ENCODE data around the gene XK. TPM values are rescaled to one million over a fixed set of nuclear protein-coding genes. Genes with fewer than 3 reads are reported as not detected.
A peak's percentile ranks its signal among the peaks of the same experiment; 100 is the strongest.

The XK gene
- total and polyA plus RNA-seq, 2 donors (not counting 1 experiment from before 2014, with no cell fraction given), result 0.15 to 0.30 TPM

DNA sequence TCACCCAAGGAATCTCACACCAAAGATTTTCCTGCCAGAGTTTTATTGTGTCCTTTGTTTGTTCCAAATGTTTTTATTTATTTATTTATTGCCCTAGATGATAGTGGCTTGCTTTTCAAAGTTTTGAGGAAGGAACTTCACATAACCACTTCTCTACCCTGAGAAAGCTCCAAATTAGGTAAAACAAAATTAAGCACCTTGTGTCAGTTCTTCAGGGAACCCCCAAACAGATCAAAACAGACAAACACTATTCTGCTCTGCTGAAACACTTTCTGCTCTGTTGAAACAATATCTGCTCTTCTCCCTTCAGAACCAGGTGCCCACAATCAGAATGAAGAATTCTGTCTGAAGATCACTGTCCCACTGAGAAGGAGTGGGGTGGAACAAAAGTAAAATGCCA is 77.8 kb downstream of the XK start:
- no peaks in the 10 kb centered on the region for H3K27me3 ChIP-seq (replicated peaks in 1 of 4; ENCODE audit: control extremely low read depth in 1 of 4, control insufficient read depth in 3 of 4, insufficient read depth in 4 of 4, low read length in 3 of 4)
- peak overlapping the region; percentile 47 for H3K4me2 ChIP-seq (replicated peaks; ENCODE audit: low read depth, low read length, poor library complexity, severe bottlenecking)
- H3K4me1 ChIP-seq (ENCODE audit: control insufficient read depth in 2 of 2, insufficient read depth in 2 of 2, low read length in 2 of 2), result peaks cover 60 to 73% of the 10 kb centered on the region in 2 donors
- POLR2A ChIA-PET, result interaction anchor here (0.7 kb wide), 1 partner anchor 8 kb away, joined by 3 read pairs; no protein-coding TSS in a partner anchor
- DNase-seq (peak; percentile 51), ATAC-seq (ENCODE audit: low read depth) (peak; percentile 69)
- Mint-ChIP-seq H3K27me3 (no peaks in the 10 kb centered on the region), H3K27ac (peak overlapping the region; percentile 90), H3K4me3 (peak overlapping the region; percentile 37), H3K9me3 (ENCODE audit: insufficient read depth) (peaks cover under 1% of the 10 kb centered on the region), H3K4me1 (peaks cover 64% of the 10 kb centered on the region)
- H4K20me1 ChIP-seq (ENCODE audit: control insufficient read depth, insufficient read depth, low read length, poor library complexity, severe bottlenecking), result no peaks in the 10 kb centered on the region
- CTCF ChIA-PET, result interaction anchor here (1.0 to 2.1 kb wide), 6 partner anchors 8 to 61 kb away, joined by 3 to 6 read pairs (median 4); no protein-coding TSS in a partner anchor
- H2AFZ ChIP-seq (ENCODE audit: insufficient read depth, low read depth, low read length, poor library complexity, severe bottlenecking), result peak overlapping the region; percentile 11
- peak overlapping the region; percentile 15 for H3K9ac ChIP-seq (ENCODE audit: low read length)
- no peaks in the 10 kb centered on the region for H3K36me3 ChIP-seq (replicated peaks in 1 of 2; ENCODE audit: control extremely low read depth in 1 of 2, control insufficient read depth in 1 of 2, extremely low read depth in 1 of 2, insufficient read depth in 2 of 2, low read length in 1 of 2)
- no peaks in the 10 kb centered on the region for H3K79me2 ChIP-seq (ENCODE audit: control insufficient read depth, insufficient read depth, low read length)
- peak overlapping the region; percentile 80 to 85 for H3K27ac ChIP-seq (ENCODE audit: low read length in 2 of 2)
- intact Hi-C loops (cut with micrococcal nuclease), result no loop called here
- H3K9me3 ChIP-seq (ENCODE audit: control extremely low read depth in 1 of 3, control insufficient read depth in 2 of 3, insufficient read depth in 1 of 3, low read length in 2 of 3), result no peaks in the 10 kb centered on the region
- H3K4me3 ChIP-seq (ENCODE audit: control extremely low read depth in 1 of 5, extremely low read depth in 1 of 5, insufficient read depth in 1 of 5, low read depth in 2 of 5, low read length in 4 of 5), result no peak overlapping the region
- no peak for TF ChIP-seq EZH2 (IDR thresholded peaks at IDR 0.05; ENCODE audit: borderline replicate concordance, insufficient read depth, low read depth, low read length, poor library complexity, severe bottlenecking)
- TF ChIP-seq, protein P1, sequence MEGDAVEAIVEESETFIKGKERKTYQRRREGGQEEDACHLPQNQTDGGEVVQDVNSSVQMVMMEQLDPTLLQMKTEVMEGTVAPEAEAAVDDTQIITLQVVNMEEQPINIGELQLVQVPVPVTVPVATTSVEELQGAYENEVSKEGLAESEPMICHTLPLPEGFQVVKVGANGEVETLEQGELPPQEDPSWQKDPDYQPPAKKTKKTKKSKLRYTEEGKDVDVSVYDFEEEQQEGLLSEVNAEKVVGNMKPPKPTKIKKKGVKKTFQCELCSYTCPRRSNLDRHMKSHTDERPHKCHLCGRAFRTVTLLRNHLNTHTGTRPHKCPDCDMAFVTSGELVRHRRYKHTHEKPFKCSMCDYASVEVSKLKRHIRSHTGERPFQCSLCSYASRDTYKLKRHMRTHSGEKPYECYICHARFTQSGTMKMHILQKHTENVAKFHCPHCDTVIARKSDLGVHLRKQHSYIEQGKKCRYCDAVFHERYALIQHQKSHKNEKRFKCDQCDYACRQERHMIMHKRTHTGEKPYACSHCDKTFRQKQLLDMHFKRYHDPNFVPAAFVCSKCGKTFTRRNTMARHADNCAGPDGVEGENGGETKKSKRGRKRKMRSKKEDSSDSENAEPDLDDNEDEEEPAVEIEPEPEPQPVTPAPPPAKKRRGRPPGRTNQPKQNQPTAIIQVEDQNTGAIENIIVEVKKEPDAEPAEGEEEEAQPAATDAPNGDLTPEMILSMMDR (IDR thresholded peaks at IDR 0.05), result no peak

DNA sequence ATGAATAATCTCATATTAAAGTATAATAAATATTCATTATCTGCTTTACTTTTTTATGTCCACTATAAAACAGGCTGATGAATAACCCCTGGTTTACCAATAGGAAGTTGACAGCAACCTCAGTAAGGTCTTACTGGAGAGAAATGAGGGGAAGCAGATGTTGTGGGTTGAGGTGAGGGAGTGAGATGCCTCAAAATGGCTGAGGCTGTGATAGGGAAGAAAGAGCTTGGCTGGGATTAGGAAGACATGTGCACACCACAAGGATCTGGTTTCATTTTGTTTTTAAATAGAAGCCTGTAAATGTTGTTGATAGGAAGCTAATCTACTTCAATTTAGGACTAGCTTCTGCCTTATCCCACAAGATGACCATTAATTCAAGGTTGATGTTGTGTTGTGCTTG is 79.9 kb downstream of the XK start:
- TF ChIP-seq EZH2 (IDR thresholded peaks at IDR 0.05; ENCODE audit: borderline replicate concordance, insufficient read depth, low read depth, low read length, poor library complexity, severe bottlenecking), result no peak
- TF ChIP-seq, protein P1 (IDR thresholded peaks at IDR 0.05), result no peak
- H3K9me3 ChIP-seq (ENCODE audit: control extremely low read depth in 1 of 3, control insufficient read depth in 2 of 3, insufficient read depth in 1 of 3, low read length in 2 of 3), result no peaks in the 10 kb centered on the region
- H3K27ac Mint-ChIP-seq, result peak overlapping the region; percentile 62

More for the DNA sequence above, 79.9 kb downstream of the XK start:
- H3K4me1 Mint-ChIP-seq, result peaks cover 53% of the 10 kb centered on the region
- Histone ChIP-seq H3K79me2 (ENCODE audit: control insufficient read depth, insufficient read depth, low read length) (no peaks in the 10 kb centered on the region), H3K4me3 (ENCODE audit: control extremely low read depth in 1 of 5, extremely low read depth in 1 of 5, insufficient read depth in 1 of 5, low read depth in 2 of 5, low read length in 4 of 5) (no peak overlapping the region), H3K27ac (ENCODE audit: low read length in 2 of 2) (peak overlapping the region in 1 of 2 donors; percentile 27), H3K4me2 (replicated peaks; ENCODE audit: low read depth, low read length, poor library complexity, severe bottlenecking) (no peak overlapping the region), H3K9ac (ENCODE audit: low read length) (no peak overlapping the region), H4K20me1 (ENCODE audit: control insufficient read depth, insufficient read depth, low read length, poor library complexity, severe bottlenecking) (no peaks in the 10 kb centered on the region), H2AFZ (ENCODE audit: insufficient read depth, low read depth, low read length, poor library complexity, severe bottlenecking) (no peak overlapping the region), H3K27me3 (replicated peaks in 1 of 4; ENCODE audit: control extremely low read depth in 1 of 4, control insufficient read depth in 3 of 4, insufficient read depth in 4 of 4, low read length in 3 of 4) (no peaks in the 10 kb centered on the region), H3K4me1 (ENCODE audit: control insufficient read depth in 2 of 2, insufficient read depth in 2 of 2, low read length in 2 of 2) (peaks cover 54 to 60% of the 10 kb centered on the region in 2 donors), H3K36me3 (replicated peaks in 1 of 2; ENCODE audit: control extremely low read depth in 1 of 2, control insufficient read depth in 1 of 2, extremely low read depth in 1 of 2, insufficient read depth in 2 of 2, low read length in 1 of 2) (no peaks in the 10 kb centered on the region)
- DNase-seq, result no peak
- no peak overlapping the region for H3K4me3 Mint-ChIP-seq
- ATAC-seq (ENCODE audit: low read depth), result no peak
- ChIA-PET CTCF (interaction anchor here (0.6 to 1.1 kb wide), 3 partner anchors 14 to 21 kb away, joined by 3 to 4 read pairs (median 3); partner anchors contain the start of gene CYBB), POLR2A (no interaction called here)
- H3K9me3 Mint-ChIP-seq (ENCODE audit: insufficient read depth), result no peaks in the 10 kb centered on the region
- no peaks in the 10 kb centered on the region for H3K27me3 Mint-ChIP-seq
- intact Hi-C loops (cut with micrococcal nuclease), result no loop called here
